H1 (cell line): Measurements from ENCODE around the gene TSPEAR. TPM values are rescaled to one million over a fixed set of nuclear protein-coding genes. Genes with fewer than 3 reads are reported as not detected.

Experiments used
- CTCF ChIA-PET: fragments of 300-600 bp; sonication (Branson Sonifier 250); formaldehyde crosslinking; loops from one replicate; lab custom pipeline; 2021; ENCODE audit not compliant: partially characterized antibody; lab: Charles Lee
- POLR2A ChIA-PET: fragments of 300-600 bp; sonication (Branson Sonifier 250); formaldehyde crosslinking; loops from one replicate; lab custom pipeline; 2021; ENCODE audit warnings: inconsistent platforms; ENCODE audit not compliant: partially characterized antibody; lab: Charles Lee
- DNase-seq, 2 experiments: peaks; one replicate each; pipeline versions ENCODE4 v3.0.0 to v3.0.0-alpha.2; 2010 to 2022; ENCODE audit warnings: low spot score in 2 of 2, low read depth in 1 of 2, mixed read lengths in 1 of 2
- FAIRE-seq: peaks from 2 replicates; lab custom pipeline; 2011; peaks lifted over from hg19 to GRCh38; lab: Jason Lieb, UNC
- H2AFZ ChIP-seq: 2 replicates; pipeline ENCODE4 v1.8.1; 2012; ENCODE audit warnings: low read length, inconsistent platforms
- H2AK5ac ChIP-seq: 2 replicates; pipeline ENCODE4 v1.6.1; 2013; ENCODE audit warnings: low read depth, low read length
- H2BK120ac ChIP-seq: replicated peaks from 2 replicates; pipeline ENCODE3; 2013; ENCODE audit warnings: low read depth, low read length, inconsistent platforms
- H2BK12ac ChIP-seq: 2 replicates; pipeline ENCODE4 v1.6.1; 2013; ENCODE audit warnings: low read depth, low read length
- H2BK15ac ChIP-seq: 2 replicates; pipeline ENCODE4 v1.6.1; 2013; ENCODE audit warnings: low read length
- H2BK20ac ChIP-seq: 2 replicates; pipeline ENCODE4 v1.6.1; 2013; ENCODE audit warnings: low read length
- H2BK5ac ChIP-seq: 2 replicates; pipeline ENCODE4 v1.6.1; 2013; ENCODE audit warnings: low read depth, low read length
- H3K14ac ChIP-seq: 2 replicates; pipeline ENCODE4 v1.6.1; 2013; ENCODE audit warnings: inconsistent platforms; ENCODE audit not compliant: insufficient read length
- H3K18ac ChIP-seq: 2 replicates; pipeline ENCODE4 v1.6.1; 2013; ENCODE audit warnings: low read length; ENCODE audit errors: extremely low read depth
- H3K23ac ChIP-seq: 2 replicates; pipeline ENCODE4 v1.6.1; 2013; ENCODE audit warnings: inconsistent platforms; ENCODE audit not compliant: insufficient read length
- H3K23me2 ChIP-seq: 2 replicates; pipeline ENCODE4 v1.6.1; 2013; ENCODE audit warnings: low read depth, low read length
- H3K27ac ChIP-seq: 2 replicates; pipeline ENCODE4 v1.6.1; 2011; ENCODE audit warnings: low read depth, low read length, inconsistent platforms
- H3K27me3 ChIP-seq, 4 experiments: replicated peaks in 1 of 4; 1 replicate in 1 of 4; 2 replicates in 3 of 4; pipeline versions ENCODE4 v1.6.1 to v1.8.1; 2011 to 2013; ENCODE audit warnings: low read length in 3 of 4, mild to moderate bottlenecking in 3 of 4, inconsistent platforms in 2 of 4, mixed read lengths in 2 of 4, moderate library complexity in 1 of 4; ENCODE audit not compliant: control insufficient read depth in 3 of 4, insufficient read depth in 3 of 4; ENCODE audit errors: extremely low read depth in 1 of 4
- H3K36me3 ChIP-seq, 4 experiments: 2 replicates each; pipeline versions ENCODE4 v1.6.1 to v1.8.1; 2011 to 2013; ENCODE audit warnings: mild to moderate bottlenecking in 4 of 4, low read length in 3 of 4, moderate library complexity in 2 of 4, control low read depth in 1 of 4, inconsistent platforms in 1 of 4; ENCODE audit not compliant: insufficient read depth in 4 of 4, control insufficient read depth in 2 of 4
- H3K4ac ChIP-seq: replicated peaks from 2 replicates; pipeline ENCODE3; 2013; ENCODE audit warnings: low read length, low read depth, mixed read lengths, inconsistent platforms; ENCODE audit not compliant: insufficient read length
- H3K4me1 ChIP-seq, 4 experiments: replicated peaks in 1 of 4; 1 replicate in 1 of 4; 2 replicates in 3 of 4; pipeline versions ENCODE4 v1.6.1 to v1.8.1; 2011 to 2013; ENCODE audit warnings: low read length in 3 of 4, inconsistent platforms in 2 of 4, mixed read lengths in 1 of 4; ENCODE audit not compliant: insufficient read depth in 4 of 4, control insufficient read depth in 3 of 4
- H3K4me2 ChIP-seq, 2 experiments: 2 replicates each; pipeline versions ENCODE4 v1.6.1 to v1.8.1; 2011 to 2013; ENCODE audit warnings: low read depth in 2 of 2, low read length in 2 of 2, control low read depth in 1 of 2, inconsistent platforms in 1 of 2, mild to moderate bottlenecking in 1 of 2; ENCODE audit not compliant: insufficient read depth in 1 of 2
- H3K4me3 ChIP-seq, 4 experiments: fragments of 200-600, 300-600 bp in 1 of 4; sonication (generic), shearing (Covaris generic), sonication (Bioruptor Twin) in 1 of 4; 2 replicates each; pipeline versions ENCODE4 v1.5.1 to v1.8.1; 2011 to 2016; ENCODE audit warnings: low read length in 4 of 4, low read depth in 3 of 4, control low read depth in 2 of 4, inconsistent platforms in 2 of 4, mild to moderate bottlenecking in 2 of 4, mixed read lengths in 1 of 4, moderate library complexity in 1 of 4; ENCODE audit not compliant: insufficient read depth in 2 of 4; ENCODE audit errors: extremely low read depth in 1 of 4
- H3K56ac ChIP-seq: replicated peaks from 2 replicates; pipeline ENCODE3; 2013; ENCODE audit warnings: low read depth, mild to moderate bottlenecking, mixed read lengths, low read length, inconsistent platforms; ENCODE audit not compliant: insufficient read length
- H3K79me1 ChIP-seq: 2 replicates; pipeline ENCODE4 v1.6.1; 2013; ENCODE audit warnings: low read depth, low read length, control low read depth
- H3K79me2 ChIP-seq, 2 experiments: 2 replicates each; pipeline versions ENCODE4 v1.6.1 to v1.8.1; 2012 to 2013; ENCODE audit warnings: low read length in 2 of 2, mild to moderate bottlenecking in 2 of 2, inconsistent platforms in 1 of 2; ENCODE audit not compliant: insufficient read depth in 2 of 2, control insufficient read depth in 1 of 2
- H3K9ac ChIP-seq, 4 experiments: replicated peaks in 1 of 4; 1 replicate in 1 of 4; 2 replicates in 3 of 4; pipeline versions ENCODE4 v1.6.1 to v1.8.1; 2011 to 2013; ENCODE audit warnings: low read depth in 3 of 4, low read length in 3 of 4, control low read depth in 2 of 4, mild to moderate bottlenecking in 2 of 4, moderate library complexity in 2 of 4, inconsistent platforms in 1 of 4; ENCODE audit errors: extremely low read depth in 1 of 4
- H3K9me3 ChIP-seq, 2 experiments: 2 replicates each; pipeline versions ENCODE4 v1.6.1 to v1.8.1; 2012 to 2013; ENCODE audit warnings: mild to moderate bottlenecking in 2 of 2, moderate library complexity in 2 of 2, control low read depth in 1 of 2, inconsistent platforms in 1 of 2, low read depth in 1 of 2, low read length in 1 of 2, mixed read lengths in 1 of 2; ENCODE audit not compliant: insufficient read depth in 2 of 2
- H4K20me1 ChIP-seq, 2 experiments: replicated peaks in 1 of 2; 2 replicates each; pipeline versions ENCODE3 to v1.8.1; 2011 to 2013; ENCODE audit warnings: inconsistent platforms in 2 of 2, low read length in 2 of 2, mild to moderate bottlenecking in 1 of 2; ENCODE audit not compliant: insufficient read depth in 2 of 2, control insufficient read depth in 1 of 2
- H4K5ac ChIP-seq: 2 replicates; pipeline ENCODE4 v1.6.1; 2013; ENCODE audit warnings: low read length, low read depth, mixed read lengths, inconsistent platforms; ENCODE audit not compliant: insufficient read length
- H4K8ac ChIP-seq: 2 replicates; pipeline ENCODE4 v1.8.0; 2013; ENCODE audit warnings: mild to moderate bottlenecking, moderate library complexity, low read length, inconsistent platforms; ENCODE audit not compliant: insufficient read depth; ENCODE audit errors: extremely low read depth
- H4K91ac ChIP-seq: replicated peaks from 2 replicates; pipeline ENCODE3; 2013; ENCODE audit warnings: low read length, mixed read lengths, inconsistent platforms; ENCODE audit not compliant: insufficient read length
- ATF3 ChIP-seq: IDR thresholded peaks from 2 replicates; pipeline ENCODE4 v1.6.1; 2011; ENCODE audit warnings: low read depth, mild to moderate bottlenecking, low read length; ENCODE audit not compliant: insufficient read depth
- CEBPB ChIP-seq: IDR thresholded peaks from 2 replicates; pipeline ENCODE4 v1.6.1; 2012; ENCODE audit warnings: low read depth, low read length
- GABPA ChIP-seq: IDR thresholded peaks from 2 replicates; pipeline ENCODE4 v1.6.1; 2011; ENCODE audit warnings: mild to moderate bottlenecking, low read length, moderate library complexity, borderline replicate concordance; ENCODE audit not compliant: insufficient read depth
- HDAC2 ChIP-seq, 2 experiments: fragments of 300-600 bp in 1 of 2; sonication (generic) in 1 of 2; IDR thresholded peaks; 2 replicates each; pipeline ENCODE4 v1.6.1; 2011 to 2012; ENCODE audit warnings: low read depth in 2 of 2, low read length in 2 of 2, mild to moderate bottlenecking in 2 of 2, moderate library complexity in 2 of 2, borderline replicate concordance in 1 of 2, inconsistent platforms in 1 of 2
- KDM4A ChIP-seq: IDR thresholded peaks from one replicate; pipeline ENCODE4 v1.7.1; 2012; ENCODE audit warnings: low read depth, mild to moderate bottlenecking, moderate library complexity, low read length, inconsistent platforms; ENCODE audit not compliant: severe bottlenecking
- KDM5A ChIP-seq: fragments of 200-600 bp; IDR thresholded peaks from 2 replicates; pipeline ENCODE4 v1.7.1; 2012; ENCODE audit warnings: mild to moderate bottlenecking, low read length, inconsistent platforms, mixed read lengths
- RAD21 ChIP-seq, 2 experiments: IDR thresholded peaks in 1 of 2; conservative IDR thresholded peaks in 1 of 2; 2 replicates each; pipeline ENCODE4 v1.6.1; 2011; ENCODE audit warnings: low read depth in 2 of 2, low read length in 2 of 2, improper control_type of control experiment in 1 of 2, inconsistent platforms in 1 of 2, mild to moderate bottlenecking in 1 of 2, moderate library complexity in 1 of 2
- SIN3A ChIP-seq, 2 experiments: IDR thresholded peaks in 1 of 2; conservative IDR thresholded peaks in 1 of 2; 2 replicates each; pipeline ENCODE4 v1.6.1; 2011 to 2012; ENCODE audit warnings: low read length in 2 of 2, improper control_type of control experiment in 1 of 2, low read depth in 1 of 2, mild to moderate bottlenecking in 1 of 2
- WGBS, 2 experiments: shearing (Covaris generic) in 1 of 2; methylation state at CpG; one replicate each; pipeline versions ENCODE4 v1.1.6 to v1.1.7; 2013 to 2015; ENCODE audit warnings: low lambda C conversion rate in 2 of 2, mixed read lengths in 2 of 2, inconsistent platforms in 1 of 2, low coverage in 1 of 2, missing lambda C conversion rate in 1 of 2; ENCODE audit not compliant: insufficient replicate concordance in 2 of 2, insufficient coverage in 1 of 2, insufficient read length in 1 of 2; ENCODE audit errors: extremely low coverage in 1 of 2, missing lambda C conversion rate in 1 of 2; 5-methylcytosine and 5-hydroxymethylcytosine counted together
- polyA plus RNA-seq, 7 experiments: library from polyadenylated mRNA; depleted of rRNA in 3 of 7; stranded (reverse) in 5 of 7; unstranded in 2 of 7; fragments of >200 nt in 5 of 7; fragments of 200-250 nt in 2 of 7; gene quantifications; 1 replicate in 5 of 7; 2 replicates in 1 of 7; 4 replicates in 1 of 7; pipeline versions ENCODE4 v1.2.1 to v1.2.3, GENCODE V29; 2011 to 2013; ENCODE audit warnings: missing spikeins in 2 of 7, mixed read lengths in 2 of 7
- total RNA-seq: library from RNA; stranded (reverse); fragmentation: NEBNext Ultra II Directional; extraction: Animal tissue kit (Norgen Biotek cat#: 25700); gene quantifications from 2 replicates; pipeline ENCODE4 v1.2.1, GENCODE V29; 2021

TSPEAR gene
- total and polyA plus RNA-seq, 2 of the 8 experiments (the other 6 are each of a cell fraction or from before 2014, with no cell fraction given) = 0.58 to 0.89 TPM

- Histone ChIP-seq H4K5ac (no peak overlapping the region), H3K4ac (no peak overlapping the region), H3K27me3 (no peaks in the 10 kb centered on the region), H2AFZ (no peak overlapping the region), H4K91ac (no peak overlapping the region), H2BK12ac (no peak overlapping the region), H3K23me2 (peaks cover 2% of the 10 kb centered on the region; the same call in 1 of the 2 replicates), H2AK5ac (no peak overlapping the region), H3K4me1 (peaks cover 0 to 5% (median 1%) of the 10 kb centered on the region in 4 experiments; a peak in 3 of 7 replicates), H2BK5ac (no peak overlapping the region), H3K27ac (no peak overlapping the region), H3K14ac (no peak overlapping the region), H3K18ac (no peak overlapping the region), H3K4me2 (no peak overlapping the region), H3K79me1 (no peaks in the 10 kb centered on the region; the same call in 1 of the 2 replicates), H3K4me3 (no peak overlapping the region), H3K9ac (no peak overlapping the region), H2BK15ac (no peak overlapping the region), H2BK120ac (no peak overlapping the region), H4K20me1 (no peaks in the 10 kb centered on the region), H3K9me3 (peaks cover 9 to 11% of the 10 kb centered on the region in 2 experiments; a peak in 3 of 4 replicates), H2BK20ac (no peak overlapping the region), H3K23ac (no peak overlapping the region), H3K79me2 (peaks cover 3 to 36% of the 10 kb centered on the region in 2 experiments; a peak in 3 of 4 replicates), H3K36me3 (peaks cover 0 to 26% (median 10%) of the 10 kb centered on the region in 4 experiments; a peak in 4 of 8 replicates), H4K8ac (no peak overlapping the region), H3K56ac (no peak overlapping the region)
- DNase-seq = no peak
- WGBS, 2 experiments = 60% methylated on average over 7 of the region's 7 CpGs; no CpG with 5 or more reads in 1 of the 2 experiments
- ChIA-PET CTCF (interaction anchor here (0.6 to 2.5 kb wide), 32 partner anchors 8 to 1385 kb away, joined by 3 to 9 read pairs (median 3); partner anchors contain the start of gene TSPEAR), POLR2A (interaction anchor here (0.9 kb wide), 2 partner anchors 152 to 290 kb away, joined by 3 to 4 read pairs; no protein-coding TSS in a partner anchor)
- no peak for FAIRE-seq
- TF ChIP-seq ATF3 = no peak
- no peak for TF ChIP-seq HDAC2 (IDR thresholded peaks at IDR 0.05; ENCODE audit: borderline replicate concordance in 1 of 2, low read depth in 2 of 2, low read length in 2 of 2)
- TF ChIP-seq GABPA = no peak
- no peak for TF ChIP-seq CEBPB
- TF ChIP-seq RAD21 (IDR thresholded peaks at IDR 0.05 in 1 of 2, conservative IDR thresholded peaks at IDR 0.05 in 1 of 2; ENCODE audit: low read depth in 2 of 2, low read length in 2 of 2) = peak; percentile 31 to 46; a peak in 3 of 4 replicates
- TF ChIP-seq KDM4A = no peak
- TF ChIP-seq SIN3A (conservative IDR thresholded peaks at IDR 0.05 in 1 of 2, IDR thresholded peaks at IDR 0.05 in 1 of 2; ENCODE audit: low read depth in 1 of 2, low read length in 2 of 2) = no peak
- TF ChIP-seq KDM5A = no peak
These were observed 221.4 kb downstream of the TSPEAR start for GRCh38 chr21:44489962-44490361.
